ENCODE measurements around the gene GPHB5. TPM values are rescaled to one million over a fixed set of nuclear protein-coding genes. Genes with fewer than 3 reads are reported as not detected.

The GPHB5 gene
- total and polyA plus RNA-seq, 2 of the 13 experiments (the other 11 are each of a cell fraction or from before 2014, with no cell fraction given) = not detected

GRCh38 chr14:63273129-63273528, 45.6 kb downstream of the GPHB5 start:
- CTCF ChIA-PET (ENCODE audit: low intra/inter-chr PET ratio, low total read pairs) = no interaction called here
- Histone ChIP-seq H3K4me2 (ENCODE audit: low read depth, low read length) (no peak overlapping the region), H3K36me3 (replicated peaks in 1 of 2; ENCODE audit: control insufficient read depth in 1 of 2, insufficient read depth in 2 of 2, low read length in 2 of 2) (no peaks in the 10 kb centered on the region), H3K79me2 (ENCODE audit: insufficient read depth, low read length) (no peaks in the 10 kb centered on the region), H3K4me1 (ENCODE audit: insufficient read depth, low read length) (no peaks in the 10 kb centered on the region), H3K27me3 (ENCODE audit: control insufficient read depth in 1 of 2, insufficient read depth in 2 of 2, low read length in 2 of 2) (no peaks in the 10 kb centered on the region), H3K9ac (ENCODE audit: insufficient read depth, low read depth, low read length) (no peak overlapping the region), H2AFZ (ENCODE audit: low read length) (no peak overlapping the region), H3K9me3 (ENCODE audit: low read length) (no peaks in the 10 kb centered on the region), H3K4me3 (replicated peaks in 1 of 3; ENCODE audit: insufficient read depth in 1 of 3, low read depth in 2 of 3, low read length in 3 of 3) (no peak overlapping the region), H3K27ac (ENCODE audit: extremely low read length, insufficient read depth, low read length) (no peak overlapping the region), H4K20me1 (ENCODE audit: insufficient read depth, low read length) (no peaks in the 10 kb centered on the region)
- BruUV-seq (replicated peaks) = no TSS peak
- TF ChIP-seq HHEX (CRISPR knock-in tag; IDR thresholded peaks at IDR 0.05) (no peak), HMG20B (CRISPR knock-in tag; conservative IDR thresholded peaks at IDR 0.05) (no peak), NFE2L2 (IDR thresholded peaks at IDR 0.05; ENCODE audit: low read length) (no peak), FOXJ3 (CRISPR knock-in tag; IDR thresholded peaks at IDR 0.05; ENCODE audit: borderline replicate concordance) (no peak), ZNF557 (CRISPR knock-in tag; IDR thresholded peaks at IDR 0.05) (no peak)
- TF ChIP-seq, protein P1, sequence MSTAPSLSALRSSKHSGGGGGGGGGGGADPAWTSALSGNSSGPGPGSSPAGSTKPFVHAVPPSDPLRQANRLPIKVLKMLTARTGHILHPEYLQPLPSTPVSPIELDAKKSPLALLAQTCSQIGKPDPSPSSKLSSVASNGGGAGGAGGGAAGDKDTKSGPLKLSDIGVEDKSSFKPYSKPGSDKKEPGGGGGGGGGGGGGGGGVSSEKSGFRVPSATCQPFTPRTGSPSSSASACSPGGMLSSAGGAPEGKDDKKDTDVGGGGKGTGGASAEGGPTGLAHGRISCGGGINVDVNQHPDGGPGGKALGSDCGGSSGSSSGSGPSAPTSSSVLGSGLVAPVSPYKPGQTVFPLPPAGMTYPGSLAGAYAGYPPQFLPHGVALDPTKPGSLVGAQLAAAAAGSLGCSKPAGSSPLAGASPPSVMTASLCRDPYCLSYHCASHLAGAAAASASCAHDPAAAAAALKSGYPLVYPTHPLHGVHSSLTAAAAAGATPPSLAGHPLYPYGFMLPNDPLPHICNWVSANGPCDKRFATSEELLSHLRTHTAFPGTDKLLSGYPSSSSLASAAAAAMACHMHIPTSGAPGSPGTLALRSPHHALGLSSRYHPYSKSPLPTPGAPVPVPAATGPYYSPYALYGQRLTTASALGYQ (CRISPR knock-in tag; IDR thresholded peaks at IDR 0.05) = no peak
- no peak for FAIRE-seq
- in situ Hi-C loops (cut with HindIII; ENCODE audit: extremely low pct_ligation_motif_present, low pct_unique_long_range_greater_than_20kb) (loop anchor here (10.0 kb wide), 1 partner anchor 228 kb away; the partner anchor contains the start of gene KCNH5), intact Hi-C loops (cut with micrococcal nuclease; ENCODE audit: unreplicated experiment) (loop anchor here (10.0 kb wide), 1 partner anchor 228 kb away; the partner anchor contains the start of gene KCNH5)
- no peak for DNase-seq (ENCODE audit: low spot score)
- no peak for ATAC-seq
- POLR2A ChIA-PET = no interaction called here
- 7% methylated on average over 2 of the region's 3 CpGs for WGBS (ENCODE audit: low lambda C conversion rate)

GRCh38 chr14:63269561-63270225, 49.0 kb downstream of the GPHB5 start:
- Histone ChIP-seq H3K36me3 (replicated peaks in 1 of 2; ENCODE audit: control insufficient read depth in 1 of 2, insufficient read depth in 2 of 2, low read length in 2 of 2) (no peaks in the 10 kb centered on the region), H3K27ac (ENCODE audit: extremely low read length, insufficient read depth, low read length) (no peak overlapping the region), H3K4me2 (ENCODE audit: low read depth, low read length) (no peak overlapping the region), H3K4me1 (ENCODE audit: insufficient read depth, low read length) (no peaks in the 10 kb centered on the region), H3K79me2 (ENCODE audit: insufficient read depth, low read length) (no peaks in the 10 kb centered on the region), H3K4me3 (replicated peaks in 1 of 3; ENCODE audit: insufficient read depth in 1 of 3, low read depth in 2 of 3, low read length in 3 of 3) (no peak overlapping the region), H3K9me3 (ENCODE audit: low read length) (no peaks in the 10 kb centered on the region), H3K9ac (ENCODE audit: insufficient read depth, low read depth, low read length) (no peak overlapping the region), H4K20me1 (ENCODE audit: insufficient read depth, low read length) (no peaks in the 10 kb centered on the region), H2AFZ (ENCODE audit: low read length) (no peak overlapping the region), H3K27me3 (ENCODE audit: control insufficient read depth in 1 of 2, insufficient read depth in 2 of 2, low read length in 2 of 2) (no peaks in the 10 kb centered on the region)
- FAIRE-seq (no peak), DNase-seq (ENCODE audit: low spot score) (no peak), ATAC-seq (no peak)
- intact Hi-C loops (cut with micrococcal nuclease; ENCODE audit: unreplicated experiment) = loop anchor here (10.0 kb wide), 1 partner anchor 225 kb away; the partner anchor contains the start of gene KCNH5
- CTCF ChIA-PET (ENCODE audit: low intra/inter-chr PET ratio, low total read pairs) = no interaction called here
- POLR2A ChIA-PET = no interaction called here
- no TSS peak for BruUV-seq (replicated peaks)
- in situ Hi-C loops (cut with HindIII; ENCODE audit: extremely low pct_ligation_motif_present, low pct_unique_long_range_greater_than_20kb) = loop anchor here (10.0 kb wide), 1 partner anchor 225 kb away; the partner anchor contains the start of gene KCNH5
- 13% methylated on average over 11 of the region's 11 CpGs for WGBS (ENCODE audit: low lambda C conversion rate)
- no peak for TF ChIP-seq KLF15 (CRISPR knock-in tag; IDR thresholded peaks at IDR 0.05; ENCODE audit: borderline replicate concordance)
- no peak for TF ChIP-seq DPF2 (CRISPR knock-in tag; IDR thresholded peaks at IDR 0.05; ENCODE audit: borderline replicate concordance, low read depth)
- TF ChIP-seq, protein P2, sequence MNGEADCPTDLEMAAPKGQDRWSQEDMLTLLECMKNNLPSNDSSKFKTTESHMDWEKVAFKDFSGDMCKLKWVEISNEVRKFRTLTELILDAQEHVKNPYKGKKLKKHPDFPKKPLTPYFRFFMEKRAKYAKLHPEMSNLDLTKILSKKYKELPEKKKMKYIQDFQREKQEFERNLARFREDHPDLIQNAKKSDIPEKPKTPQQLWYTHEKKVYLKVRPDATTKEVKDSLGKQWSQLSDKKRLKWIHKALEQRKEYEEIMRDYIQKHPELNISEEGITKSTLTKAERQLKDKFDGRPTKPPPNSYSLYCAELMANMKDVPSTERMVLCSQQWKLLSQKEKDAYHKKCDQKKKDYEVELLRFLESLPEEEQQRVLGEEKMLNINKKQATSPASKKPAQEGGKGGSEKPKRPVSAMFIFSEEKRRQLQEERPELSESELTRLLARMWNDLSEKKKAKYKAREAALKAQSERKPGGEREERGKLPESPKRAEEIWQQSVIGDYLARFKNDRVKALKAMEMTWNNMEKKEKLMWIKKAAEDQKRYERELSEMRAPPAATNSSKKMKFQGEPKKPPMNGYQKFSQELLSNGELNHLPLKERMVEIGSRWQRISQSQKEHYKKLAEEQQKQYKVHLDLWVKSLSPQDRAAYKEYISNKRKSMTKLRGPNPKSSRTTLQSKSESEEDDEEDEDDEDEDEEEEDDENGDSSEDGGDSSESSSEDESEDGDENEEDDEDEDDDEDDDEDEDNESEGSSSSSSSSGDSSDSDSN (CRISPR knock-in tag; IDR thresholded peaks at IDR 0.05) = no peak
- TF ChIP-seq, protein P3, sequence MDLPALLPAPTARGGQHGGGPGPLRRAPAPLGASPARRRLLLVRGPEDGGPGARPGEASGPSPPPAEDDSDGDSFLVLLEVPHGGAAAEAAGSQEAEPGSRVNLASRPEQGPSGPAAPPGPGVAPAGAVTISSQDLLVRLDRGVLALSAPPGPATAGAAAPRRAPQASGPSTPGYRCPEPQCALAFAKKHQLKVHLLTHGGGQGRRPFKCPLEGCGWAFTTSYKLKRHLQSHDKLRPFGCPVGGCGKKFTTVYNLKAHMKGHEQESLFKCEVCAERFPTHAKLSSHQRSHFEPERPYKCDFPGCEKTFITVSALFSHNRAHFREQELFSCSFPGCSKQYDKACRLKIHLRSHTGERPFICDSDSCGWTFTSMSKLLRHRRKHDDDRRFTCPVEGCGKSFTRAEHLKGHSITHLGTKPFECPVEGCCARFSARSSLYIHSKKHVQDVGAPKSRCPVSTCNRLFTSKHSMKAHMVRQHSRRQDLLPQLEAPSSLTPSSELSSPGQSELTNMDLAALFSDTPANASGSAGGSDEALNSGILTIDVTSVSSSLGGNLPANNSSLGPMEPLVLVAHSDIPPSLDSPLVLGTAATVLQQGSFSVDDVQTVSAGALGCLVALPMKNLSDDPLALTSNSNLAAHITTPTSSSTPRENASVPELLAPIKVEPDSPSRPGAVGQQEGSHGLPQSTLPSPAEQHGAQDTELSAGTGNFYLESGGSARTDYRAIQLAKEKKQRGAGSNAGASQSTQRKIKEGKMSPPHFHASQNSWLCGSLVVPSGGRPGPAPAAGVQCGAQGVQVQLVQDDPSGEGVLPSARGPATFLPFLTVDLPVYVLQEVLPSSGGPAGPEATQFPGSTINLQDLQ (CRISPR knock-in tag; IDR thresholded peaks at IDR 0.05) = no peak
